ENCODE data around the gene RAB38.

- TF ChIP-seq GATA3 (IDR thresholded peaks at IDR 0.05; ENCODE audit: low read depth, low read length) (no peak), GATA2 (IDR thresholded peaks at IDR 0.05; ENCODE audit: low read depth, low read length) (no peak)
Observed at GRCh38 chr11:88175569-88176075, 379 bp upstream of the RAB38 start.
